Erythroblast (primary cell): ENCODE results near the gene HBEGF.

ENCODE experiments used
- DNase-seq, 2 experiments: peaks; one replicate each; lab custom pipeline; 2025; lab: John Stamatoyannopoulos, UW
- GATA1 ChIP-seq: IDR thresholded peaks from 2 replicates; pipeline ENCODE4 v1.6.1; 2011; ENCODE audit warnings: low read depth, mild to moderate bottlenecking, control low read depth, low read length, moderate library complexity
- POLR2A ChIP-seq: IDR thresholded peaks from 2 replicates; pipeline ENCODE4 v1.6.1; 2011; ENCODE audit warnings: mild to moderate bottlenecking, low read length

Gene HBEGF

DNA sequence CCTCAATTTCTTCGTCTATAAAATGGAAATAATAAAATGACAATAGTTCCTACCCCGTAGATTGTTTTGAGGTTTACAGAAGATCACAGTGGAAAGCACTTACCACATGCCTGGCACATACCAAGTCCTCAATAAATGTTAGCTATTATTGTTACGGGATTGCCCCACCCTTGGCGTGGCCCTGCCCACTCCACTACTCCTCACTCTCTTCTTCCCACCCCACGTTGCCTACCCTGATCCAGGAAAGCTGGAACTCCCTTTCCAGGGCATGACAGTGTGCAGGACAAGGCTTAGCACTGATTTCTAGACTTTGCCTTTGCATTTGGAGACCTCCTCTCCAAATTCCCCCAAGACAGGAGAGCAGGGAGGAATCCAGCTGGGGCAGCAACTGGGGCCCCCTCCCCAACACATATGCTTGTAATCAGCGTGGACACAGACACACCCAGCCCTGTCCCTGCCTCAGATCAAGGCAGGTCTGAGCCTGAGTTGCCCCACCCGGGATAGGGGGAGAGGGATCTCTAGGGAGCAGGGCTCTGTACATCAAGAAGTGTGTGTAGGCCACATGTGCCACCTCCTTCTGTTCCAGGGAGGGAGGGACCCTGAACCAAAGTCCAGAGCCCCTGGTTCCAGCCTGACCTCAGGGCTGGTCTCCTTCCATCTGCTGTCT, 20.3 kb upstream of the HBEGF start:
- TF ChIP-seq GATA1, result no peak
- TF ChIP-seq POLR2A, result no peak

DNA sequence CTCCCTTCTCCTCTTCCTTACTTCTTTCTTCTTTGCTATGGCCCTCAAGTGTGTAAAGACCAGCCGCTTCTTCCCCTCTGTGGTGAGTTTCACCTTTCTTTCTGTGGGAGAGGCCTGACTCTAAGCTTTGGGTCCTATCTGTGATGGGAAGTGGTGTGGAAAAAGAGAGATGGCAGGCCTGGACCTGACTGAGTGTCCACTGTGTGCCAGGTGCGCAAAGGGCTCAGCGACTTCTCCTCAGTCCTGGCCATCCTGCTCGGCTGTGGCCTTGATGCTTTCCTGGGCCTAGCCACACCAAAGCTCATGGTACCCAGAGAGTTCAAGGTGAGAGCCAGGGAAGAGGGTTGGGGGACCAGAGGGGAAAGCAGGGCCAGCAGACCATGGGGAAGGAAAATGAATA, 19.5 kb upstream of the HBEGF start:
- TF ChIP-seq POLR2A, result no peak
- TF ChIP-seq GATA1, result no peak
- DNase-seq, result no peak

More for the DNA sequence above, 20.3 kb upstream of the HBEGF start:
- DNase-seq, result no peak

DNA sequence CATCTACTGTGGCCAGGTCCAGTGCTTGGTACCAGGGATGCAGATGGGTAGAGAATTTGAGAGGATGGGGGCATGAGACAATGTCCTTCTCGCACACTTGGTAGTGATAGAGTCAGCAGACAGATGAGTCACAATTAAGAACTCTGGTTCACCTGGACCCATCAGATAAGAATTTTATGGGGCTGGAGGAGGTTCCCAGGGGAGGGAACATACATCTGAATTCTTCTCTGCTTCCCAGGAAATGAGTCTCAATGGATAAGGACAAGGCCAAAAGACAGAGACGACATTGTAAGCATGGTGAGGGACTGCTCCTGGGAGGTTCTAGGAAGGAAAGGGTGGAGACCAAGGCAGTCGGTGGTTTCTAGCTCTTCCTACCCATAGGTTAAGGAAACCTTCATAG, 18.9 kb upstream of the HBEGF start:
- TF ChIP-seq POLR2A, result no peak
- TF ChIP-seq GATA1, result no peak
- no peak for DNase-seq

DNA sequence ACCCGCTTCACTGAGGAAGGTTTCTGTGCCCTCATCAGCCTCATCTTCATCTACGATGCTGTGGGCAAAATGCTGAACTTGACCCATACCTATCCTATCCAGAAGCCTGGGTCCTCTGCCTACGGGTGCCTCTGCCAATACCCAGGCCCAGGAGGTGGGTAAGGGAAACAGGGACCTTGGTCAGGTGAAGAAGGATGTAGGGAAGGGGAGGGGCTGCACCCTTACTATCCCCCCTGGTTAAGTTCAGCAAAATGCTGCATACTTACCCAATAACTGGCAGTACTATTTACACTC, 18.0 kb upstream of the HBEGF start:
- no peak for TF ChIP-seq POLR2A
- no peak for TF ChIP-seq GATA1

DNA sequence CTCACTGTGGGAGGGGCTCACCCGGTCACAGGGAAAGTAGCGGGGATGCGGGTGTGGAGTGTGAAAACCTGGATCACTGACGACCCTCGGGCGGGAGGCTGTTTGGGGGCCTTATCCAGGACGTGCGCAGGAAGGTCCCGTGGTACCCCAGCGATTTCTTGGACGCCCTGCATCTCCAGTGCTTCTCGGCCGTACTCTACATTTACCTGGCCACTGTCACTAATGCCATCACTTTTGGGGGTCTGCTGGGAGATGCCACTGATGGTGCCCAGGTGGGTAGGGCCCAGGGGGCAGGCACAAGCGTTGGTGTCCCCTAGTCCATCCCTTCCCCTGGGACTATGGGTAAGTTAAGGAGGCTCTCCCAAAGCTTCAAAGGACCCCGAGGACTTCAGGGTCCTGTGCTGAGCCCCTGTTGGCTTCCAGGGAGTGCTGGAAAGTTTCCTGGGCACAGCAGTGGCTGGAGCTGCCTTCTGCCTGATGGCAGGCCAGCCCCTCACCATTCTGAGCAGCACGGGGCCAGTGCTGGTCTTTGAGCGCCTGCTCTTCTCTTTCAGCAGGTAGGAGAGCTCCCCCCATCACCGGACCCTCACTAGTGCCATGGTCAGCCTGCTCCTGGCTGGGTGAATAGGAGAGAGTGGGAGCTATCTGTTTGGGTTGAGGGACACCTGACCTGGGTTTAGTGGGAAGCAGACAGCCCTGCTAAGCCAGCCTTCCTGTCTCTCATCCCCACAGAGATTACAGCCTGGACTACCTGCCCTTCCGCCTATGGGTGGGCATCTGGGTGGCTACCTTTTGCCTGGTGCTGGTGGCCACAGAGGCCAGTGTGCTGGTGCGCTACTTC, 17.4 kb upstream of the HBEGF start:
- DNase-seq, result no peak
- no peak for TF ChIP-seq POLR2A
- no peak for TF ChIP-seq GATA1

More for the DNA sequence above, 18.0 kb upstream of the HBEGF start:
- no peak for DNase-seq

DNA sequence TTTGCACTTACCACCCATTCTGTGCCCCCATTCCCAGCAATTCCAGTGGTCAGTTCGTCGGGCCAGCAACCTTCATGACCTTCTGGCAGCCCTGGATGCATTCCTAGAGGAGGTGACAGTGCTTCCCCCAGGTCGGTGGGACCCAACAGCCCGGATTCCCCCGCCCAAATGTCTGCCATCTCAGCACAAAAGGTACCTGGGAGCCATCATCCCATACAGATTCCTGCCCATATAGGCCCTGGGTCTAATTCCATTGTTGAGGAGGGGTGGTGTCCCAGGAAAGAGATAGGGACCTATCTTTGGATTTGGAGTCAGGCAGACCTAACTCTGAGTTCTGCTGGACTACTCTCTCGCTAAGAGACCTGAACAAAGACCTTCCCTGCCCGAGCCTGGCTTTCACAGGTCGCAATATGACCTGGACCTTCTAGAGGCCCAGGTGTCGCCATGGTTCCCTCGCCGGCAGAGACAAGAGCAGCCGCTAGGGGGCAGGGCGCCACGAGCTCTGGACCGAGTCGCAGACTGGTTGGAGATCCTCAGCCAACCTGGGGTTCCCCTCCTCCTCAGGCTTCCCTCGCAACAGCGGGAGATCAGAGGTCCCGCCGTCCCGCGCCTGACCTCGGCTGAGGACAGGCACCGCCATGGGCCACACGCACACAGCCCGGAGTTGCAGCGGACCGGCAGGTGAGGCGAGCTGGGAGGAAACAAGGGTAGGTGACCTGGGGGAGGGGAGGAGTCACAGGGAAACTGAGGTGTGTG, 16.6 kb upstream of the HBEGF start:
- TF ChIP-seq POLR2A (no peak), GATA1 (no peak)
- peak; percentile 75 to 85 for DNase-seq

DNA sequence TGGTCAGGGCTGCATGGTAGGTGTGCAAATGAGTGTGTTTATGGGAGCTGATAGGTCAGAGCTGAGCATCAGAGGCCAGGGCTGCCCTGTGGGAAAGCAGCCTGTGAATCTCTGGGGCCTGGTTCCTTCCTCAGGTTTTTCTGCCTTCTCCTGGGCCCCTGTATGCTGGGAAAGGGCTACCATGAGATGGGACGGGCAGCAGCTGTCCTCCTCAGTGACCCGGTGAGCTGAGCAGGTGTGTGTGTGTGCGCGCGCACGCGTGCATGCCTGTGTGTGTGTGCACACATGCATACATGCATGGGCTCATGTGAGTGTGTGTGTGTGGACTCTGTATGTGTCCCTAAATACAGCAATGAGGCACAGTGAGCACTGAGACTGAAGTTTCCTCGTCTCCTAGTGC, 15.9 kb upstream of the HBEGF start:
- no peak for DNase-seq
- no peak for TF ChIP-seq GATA1
- TF ChIP-seq POLR2A, result no peak

DNA sequence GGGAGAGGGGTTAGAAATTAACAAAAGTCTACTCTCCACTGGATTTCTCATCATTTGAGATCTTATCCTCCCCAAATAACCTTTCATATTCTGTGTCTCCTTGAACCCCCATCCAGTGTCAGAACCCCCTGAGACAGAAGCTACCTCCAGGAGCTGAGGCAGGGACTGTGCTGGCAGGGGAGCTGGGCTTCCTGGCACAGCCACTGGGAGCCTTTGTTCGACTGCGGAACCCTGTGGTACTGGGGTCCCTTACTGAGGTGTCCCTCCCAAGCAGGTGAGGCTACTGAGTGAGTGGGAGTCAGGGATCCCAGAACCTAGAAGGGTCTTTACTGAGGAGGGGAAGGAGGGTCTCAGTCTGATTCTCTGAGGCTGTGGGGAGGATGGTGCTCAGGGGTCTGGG, 15.5 kb upstream of the HBEGF start:
- TF ChIP-seq GATA1 (no peak), POLR2A (no peak)

DNA sequence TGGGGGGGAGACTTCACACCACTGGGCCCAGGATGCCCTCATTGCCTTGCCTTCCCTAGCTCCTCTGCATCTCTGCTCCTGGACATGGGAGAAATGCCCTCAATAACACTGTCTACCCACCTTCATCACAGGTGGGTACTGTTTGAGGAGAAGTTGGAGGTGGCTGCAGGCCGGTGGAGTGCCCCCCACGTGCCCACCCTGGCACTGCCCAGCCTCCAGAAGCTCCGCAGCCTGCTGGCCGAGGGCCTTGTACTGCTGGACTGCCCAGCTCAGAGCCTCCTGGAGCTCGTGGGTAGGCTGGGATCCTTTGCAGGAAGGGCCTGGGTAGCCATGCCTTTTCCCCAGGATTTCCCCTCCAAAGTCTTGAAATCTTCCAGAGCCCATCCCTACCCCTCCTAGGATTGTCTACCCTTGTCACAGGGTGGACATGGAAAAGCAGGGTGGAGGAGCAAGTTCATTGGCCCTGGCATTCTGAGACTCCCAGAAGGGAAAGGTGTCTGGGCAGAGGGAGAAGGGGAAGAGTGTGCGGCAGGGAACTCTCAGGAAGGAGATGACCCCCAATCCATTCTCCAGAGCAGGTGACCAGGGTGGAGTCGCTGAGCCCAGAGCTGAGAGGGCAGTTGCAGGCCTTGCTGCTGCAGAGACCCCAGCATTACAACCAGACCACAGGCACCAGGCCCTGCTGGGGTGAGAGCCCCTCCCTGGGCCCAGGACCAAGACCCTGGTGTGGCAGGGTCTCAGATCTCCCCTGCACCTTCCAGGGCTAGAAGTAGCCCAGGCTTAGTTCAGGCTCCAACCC, 14.5 kb upstream of the HBEGF start:
- DNase-seq, result no peak
- TF ChIP-seq GATA1 (no peak), POLR2A (no peak)

More for the DNA sequence above, 15.5 kb upstream of the HBEGF start:
- DNase-seq, result no peak

DNA sequence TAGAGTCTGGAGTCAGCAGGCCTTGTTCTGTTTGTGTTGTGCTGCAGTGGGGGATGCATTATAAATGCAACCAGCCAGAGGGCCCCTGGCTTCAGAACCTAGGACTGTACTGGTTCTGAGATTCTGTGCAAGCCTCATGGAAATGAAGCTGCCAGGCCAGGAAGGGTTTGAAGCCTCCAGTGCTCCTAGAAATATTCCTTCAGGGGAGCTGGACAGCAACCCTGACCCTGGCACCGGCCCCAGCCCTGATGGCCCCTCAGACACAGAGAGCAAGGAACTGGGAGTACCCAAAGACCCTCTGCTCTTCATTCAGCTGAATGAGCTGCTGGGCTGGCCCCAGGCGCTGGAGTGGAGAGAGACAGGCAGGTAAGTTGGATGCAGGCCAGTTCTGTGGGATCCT, 13.7 kb upstream of the HBEGF start, which contains the start of gene SLC4A9:
SLC4A9 (plus strand) TSS at position 94 of the 400 bp plus-strand sequence; CDS start at position 137, 43 bp downstream.
- no peak for DNase-seq

DNA sequence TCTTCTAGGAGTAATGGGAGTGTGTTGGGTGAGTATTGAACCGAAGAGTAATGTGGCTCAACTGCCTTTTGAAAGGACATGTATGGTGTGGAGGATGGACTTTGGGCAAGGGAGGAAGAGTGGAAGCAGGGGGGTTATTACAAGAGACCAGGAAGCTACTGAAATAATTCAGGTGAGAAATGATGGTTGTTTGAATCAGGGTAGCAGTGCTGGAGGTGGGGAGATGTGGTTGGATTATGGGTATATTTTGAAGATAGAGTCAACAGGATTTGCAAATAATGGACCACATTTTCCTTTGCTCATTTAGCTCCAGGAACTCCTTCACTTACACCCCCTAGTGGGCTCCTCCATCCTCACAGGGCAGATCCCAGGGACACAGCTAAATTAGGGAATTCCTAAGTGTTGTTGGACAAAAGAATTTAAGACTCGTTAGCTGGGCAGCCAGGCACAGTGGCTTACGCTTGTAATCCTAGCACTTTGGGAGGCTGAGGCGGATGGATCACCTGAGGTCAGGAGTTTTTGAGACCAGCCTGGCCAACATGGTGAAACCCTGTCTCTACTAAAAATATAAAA, 12.4 kb upstream of the HBEGF start:
- TF ChIP-seq POLR2A, result no peak
- TF ChIP-seq GATA1, result no peak
- no peak for DNase-seq

More for the DNA sequence above, 13.7 kb upstream of the HBEGF start, which contains the start of gene SLC4A9:
- TF ChIP-seq POLR2A (no peak), GATA1 (no peak)

DNA sequence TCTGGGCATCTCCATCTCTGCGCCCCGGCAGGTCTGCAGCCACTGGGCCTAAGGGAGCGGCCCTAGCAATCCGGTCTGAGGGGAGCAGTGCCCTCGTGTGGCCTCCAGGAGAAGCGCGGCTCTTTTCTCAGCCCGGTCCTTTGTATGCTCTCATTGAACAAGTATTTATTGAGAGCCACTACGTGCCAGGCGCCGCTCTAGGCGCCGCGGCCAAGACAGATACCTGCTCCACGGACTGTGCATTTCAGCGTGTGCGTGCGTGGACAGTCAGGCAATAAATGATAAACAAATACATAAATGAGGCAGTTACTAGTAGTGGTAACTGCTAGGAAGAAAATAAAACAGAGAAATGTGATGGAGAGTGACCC, 11.3 kb upstream of the HBEGF start:
- DNase-seq, result peak; percentile 77 to 83

DNA sequence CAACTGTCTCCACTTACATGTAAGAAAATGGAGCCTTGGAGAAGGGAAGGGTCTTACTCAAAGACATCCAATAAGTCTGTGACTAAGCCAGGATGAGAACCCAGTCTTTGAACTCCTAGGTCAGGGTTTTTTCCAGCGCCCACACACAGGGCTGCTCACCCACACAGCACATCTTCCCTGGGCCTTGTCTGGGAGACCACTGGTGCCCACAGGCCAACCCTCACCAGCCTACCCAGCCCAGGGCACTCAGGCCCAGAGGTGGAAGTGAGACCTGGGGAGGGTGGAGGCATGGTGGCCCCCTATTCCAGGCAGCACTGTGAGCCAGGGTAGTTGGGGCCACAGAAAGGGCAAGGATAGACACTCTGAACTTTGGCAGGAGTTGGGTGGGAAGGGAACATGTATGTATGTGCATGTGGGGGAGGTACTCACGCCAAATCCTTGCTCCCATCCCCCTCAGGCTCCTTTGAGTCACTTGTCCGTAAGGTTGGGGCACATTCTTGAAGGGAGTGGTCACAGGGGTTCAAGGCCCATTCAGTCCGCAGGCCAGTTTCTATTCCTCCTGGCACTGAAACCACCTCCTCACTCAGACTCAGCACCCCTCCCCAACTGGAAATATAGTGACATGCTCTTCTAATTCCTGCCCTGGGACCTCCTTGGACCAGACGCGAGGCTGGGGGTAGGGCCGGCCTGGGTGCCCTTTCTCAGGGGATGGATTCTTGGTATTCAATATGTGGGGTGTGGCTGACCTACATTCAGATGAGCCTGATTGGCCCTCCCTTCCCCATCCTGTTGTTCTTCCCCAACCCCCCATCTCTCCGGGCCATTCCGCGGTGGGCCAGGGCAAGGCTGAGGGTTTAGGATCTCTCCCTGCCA, 10.7 kb upstream of the HBEGF start:
- TF ChIP-seq GATA1 (no peak), POLR2A (no peak)
- DNase-seq, result no peak

More for the DNA sequence above, 11.3 kb upstream of the HBEGF start:
- no peak for TF ChIP-seq GATA1
- no peak for TF ChIP-seq POLR2A
